ENCODE data around the gene RFX3.

GRCh38 chr9:3200331-3200774 lies 325.4 kb downstream of the RFX3 start:
- TF ChIP-seq GATA2 (IDR thresholded peaks at IDR 0.05; ENCODE audit: low read depth, low read length) (no peak), GATA3 (IDR thresholded peaks at IDR 0.05; ENCODE audit: low read depth, low read length) (no peak)
